GM18858 (cell line): ENCODE measurements around the gene RPS2.
"Not testable (repeated sequence)": the region's sequence is repeated elsewhere in the genome, so short reads cannot be mapped to it uniquely, and the experiment has no call there.

Experiments used
- ATAC-seq: cut with Tn5 transposase; IDR thresholded peaks from one replicate; pipeline ENCODE4 v1.9.1; 2021; ENCODE audit not compliant: unreplicated experiment

Gene RPS2

DNA sequence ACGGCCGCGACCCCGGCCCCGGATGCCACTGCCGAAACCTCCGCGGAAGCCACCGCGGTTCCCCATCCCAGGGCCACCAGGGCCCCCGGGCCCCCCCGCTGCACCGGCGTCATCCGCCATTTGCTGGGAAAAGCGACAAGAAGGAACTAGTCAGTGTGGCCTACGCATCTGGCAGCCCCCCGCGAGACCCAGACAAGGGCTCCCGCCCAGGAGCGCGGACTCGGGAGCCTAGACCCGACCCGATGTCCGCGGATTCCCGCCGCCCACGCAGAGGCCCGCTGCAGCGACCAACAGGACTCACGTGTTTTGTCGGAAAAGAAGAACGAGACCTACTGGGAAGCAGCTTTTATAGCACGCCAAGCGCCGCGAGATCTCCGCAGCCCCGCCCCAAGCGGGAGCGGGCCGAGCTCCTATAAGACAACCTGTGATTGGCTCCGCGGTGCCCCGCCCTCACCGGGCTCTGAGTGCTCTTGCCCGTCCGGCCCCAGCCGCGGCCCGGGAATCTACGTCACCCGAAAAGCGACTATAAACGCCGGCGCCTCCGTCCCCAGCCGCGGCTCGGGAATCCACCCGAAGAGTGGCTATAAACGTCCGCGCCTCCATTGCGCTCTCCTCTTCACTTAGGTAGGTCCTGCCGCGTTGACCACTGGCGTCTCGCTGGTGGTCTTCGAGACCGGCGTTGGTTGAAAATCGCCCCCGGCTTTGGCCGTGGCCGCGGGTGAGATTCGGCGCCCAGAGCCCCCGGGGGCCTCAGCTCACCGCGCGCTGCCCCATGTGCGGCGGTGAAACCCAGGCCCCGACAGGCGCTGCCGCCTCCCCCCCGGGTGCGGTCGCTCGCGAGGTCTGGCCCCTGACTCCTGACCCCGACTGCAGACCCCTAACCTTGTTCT, at the start of gene RPS2:
TSS of gene RPS2 (minus strand) at position 321 of the 890 bp plus-strand sequence. CDS start at position 120, 201 bp downstream.
- peak; percentile 71 for ATAC-seq

GRCh38 chr16:2013527-2013926, 48.9 kb upstream of the RPS2 start:
- no peak for ATAC-seq

DNA sequence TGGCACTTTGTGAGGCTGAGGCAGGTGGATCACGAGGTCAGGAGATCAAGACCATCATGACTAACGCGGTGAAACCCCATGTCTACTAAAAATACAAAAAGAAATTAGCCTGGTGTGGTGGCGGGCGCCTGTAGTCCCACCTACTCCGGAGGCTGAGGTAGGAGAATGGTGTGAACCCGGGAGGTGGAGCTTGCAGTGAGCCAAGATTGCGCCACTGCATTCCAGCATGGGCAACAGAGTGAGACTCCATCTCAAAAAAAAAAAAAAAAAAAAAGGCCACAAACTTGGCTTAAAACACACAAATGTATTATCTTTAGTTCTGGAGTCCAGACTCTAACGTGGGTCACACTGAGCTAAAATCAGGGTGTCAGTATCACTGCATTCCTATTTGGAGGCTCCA, 47.1 kb upstream of the RPS2 start:
- not testable (repeated sequence) for ATAC-seq

DNA sequence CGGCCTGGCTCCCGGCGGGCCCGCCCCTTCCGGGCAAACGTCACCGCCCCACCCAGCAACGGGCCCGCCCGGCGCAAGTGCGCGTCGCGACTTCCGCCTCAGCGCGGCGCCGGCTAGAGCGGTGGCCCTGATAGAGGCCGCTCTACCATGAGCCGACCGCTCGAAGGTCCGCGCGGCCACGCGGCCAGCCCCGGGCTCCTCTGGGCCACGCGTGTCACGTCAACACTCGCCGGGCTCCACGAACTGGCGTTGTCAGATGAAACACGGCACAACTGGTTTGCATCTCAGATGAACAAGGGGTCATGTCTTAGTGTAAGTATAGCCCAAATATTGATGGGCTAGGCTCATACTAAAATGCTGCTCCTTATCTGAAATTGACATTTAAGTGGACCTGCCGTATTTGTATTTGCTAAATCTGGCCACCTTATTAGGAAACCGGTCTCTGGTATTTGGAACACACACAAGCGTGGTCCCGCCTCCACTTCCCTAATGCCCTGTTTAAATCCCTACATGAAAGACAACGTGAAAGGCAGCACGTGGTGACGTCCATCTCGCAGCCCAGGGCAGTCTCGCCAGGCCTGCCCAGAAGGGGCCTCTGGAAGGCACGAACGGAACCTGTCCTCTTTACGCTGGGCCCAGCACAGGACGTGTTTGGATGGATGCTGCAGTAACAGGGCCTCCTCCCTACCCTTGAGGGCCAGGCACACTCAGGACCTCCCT, 45.3 kb upstream of the RPS2 start, which contains the start of gene ZNF598:
TSS of gene ZNF598 (minus strand) at position 31 of the 720 bp plus-strand sequence.
- ATAC-seq: peak; percentile 44

GRCh38 chr16:2009164-2009711, 44.6 kb upstream of the RPS2 start:
- peak; percentile 28 for ATAC-seq

- ATAC-seq: no peak
Measured at GRCh38 chr16:2008631-2009163, 44.1 kb upstream of the RPS2 start.

- ATAC-seq: no peak
Measured at GRCh38 chr16:2008009-2008526, 43.4 kb upstream of the RPS2 start.

- ATAC-seq: no peak
Measured at GRCh38 chr16:2007081-2007836, 42.6 kb upstream of the RPS2 start.

DNA sequence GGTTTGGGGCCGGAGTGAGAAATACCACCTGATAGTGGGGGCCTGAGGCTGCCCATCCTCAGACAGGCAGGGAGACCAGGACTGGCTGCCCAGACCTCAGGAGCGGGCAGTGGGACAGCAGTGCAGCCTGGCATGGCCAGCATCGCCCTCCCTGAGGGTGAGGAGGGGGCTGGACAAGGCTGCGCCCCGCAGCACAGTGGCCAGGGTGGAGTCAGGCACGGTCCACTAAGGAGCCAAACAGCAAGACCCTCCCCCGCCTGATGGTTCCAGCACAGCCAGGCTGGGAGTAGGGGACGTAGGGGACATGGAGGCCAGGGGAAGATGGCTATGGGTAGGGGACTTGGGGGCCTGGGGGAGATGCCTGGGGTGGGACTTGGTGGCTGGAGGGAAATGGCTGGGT, 41.7 kb upstream of the RPS2 start:
- no peak for ATAC-seq

DNA sequence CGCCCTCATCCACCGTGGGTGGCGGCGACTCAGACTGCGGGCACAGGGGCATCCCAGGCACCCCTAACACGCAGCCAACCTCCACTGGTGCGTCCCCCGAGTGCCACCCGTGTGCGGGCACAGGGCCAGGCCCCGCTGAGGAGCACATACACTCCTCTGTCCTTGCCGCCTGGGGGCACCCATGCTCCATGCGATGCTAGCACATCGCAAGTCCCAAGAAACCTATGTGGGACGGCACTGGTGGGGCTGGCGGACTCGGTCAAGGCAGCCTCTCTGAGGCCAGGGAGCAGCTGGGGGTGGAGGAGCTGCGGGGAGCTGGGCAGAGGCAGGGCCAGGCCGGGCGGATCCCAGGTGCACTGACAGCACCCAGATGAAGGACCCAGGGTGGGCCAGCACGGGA, 41.0 kb upstream of the RPS2 start:
- ATAC-seq: no peak

- no peak for ATAC-seq
Measured at GRCh38 chr16:2004795-2005517, 40.3 kb upstream of the RPS2 start.

DNA sequence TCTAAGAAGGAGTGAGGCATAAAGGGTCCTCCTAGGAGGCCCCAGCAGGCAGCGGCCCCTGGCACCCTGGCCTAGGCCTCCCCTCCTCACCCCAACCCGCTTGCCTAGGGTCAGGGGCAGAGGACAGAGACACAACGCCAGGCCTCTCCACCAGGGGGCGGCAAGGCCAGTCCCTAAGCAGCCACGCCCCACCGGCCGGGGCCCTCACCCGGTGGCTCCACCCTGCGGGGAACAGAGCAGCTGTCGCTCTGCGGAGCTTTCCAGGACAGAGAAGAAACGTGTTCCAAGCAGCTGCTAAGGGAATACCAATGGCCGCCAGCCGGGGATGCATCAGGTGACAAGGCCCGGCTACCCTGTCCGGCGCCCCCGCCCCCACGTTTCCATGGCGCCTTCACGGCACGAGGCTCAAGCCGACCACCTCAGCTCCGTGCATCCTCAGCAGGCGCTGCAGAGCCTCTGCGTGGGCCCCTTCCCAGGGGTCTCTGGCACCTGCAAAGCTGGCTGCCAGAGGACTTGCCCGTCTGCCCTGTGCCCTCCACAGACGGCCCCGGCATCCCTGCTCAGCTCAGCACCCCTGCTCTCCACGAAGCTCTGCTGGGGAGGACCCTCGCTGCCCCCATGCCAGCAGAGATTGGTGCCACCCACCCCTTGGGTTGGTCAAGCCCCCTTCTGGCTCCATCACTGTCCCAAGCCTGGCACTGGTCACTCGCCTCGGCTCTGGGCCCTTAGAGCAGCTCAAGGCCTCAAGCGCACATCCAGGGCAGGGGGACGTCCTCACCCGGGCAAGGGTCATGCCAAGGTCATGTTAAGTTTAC, 39.4 kb upstream of the RPS2 start:
- no peak for ATAC-seq

- no peak for ATAC-seq
Measured at GRCh38 chr16:2003231-2003826, 38.7 kb upstream of the RPS2 start.

DNA sequence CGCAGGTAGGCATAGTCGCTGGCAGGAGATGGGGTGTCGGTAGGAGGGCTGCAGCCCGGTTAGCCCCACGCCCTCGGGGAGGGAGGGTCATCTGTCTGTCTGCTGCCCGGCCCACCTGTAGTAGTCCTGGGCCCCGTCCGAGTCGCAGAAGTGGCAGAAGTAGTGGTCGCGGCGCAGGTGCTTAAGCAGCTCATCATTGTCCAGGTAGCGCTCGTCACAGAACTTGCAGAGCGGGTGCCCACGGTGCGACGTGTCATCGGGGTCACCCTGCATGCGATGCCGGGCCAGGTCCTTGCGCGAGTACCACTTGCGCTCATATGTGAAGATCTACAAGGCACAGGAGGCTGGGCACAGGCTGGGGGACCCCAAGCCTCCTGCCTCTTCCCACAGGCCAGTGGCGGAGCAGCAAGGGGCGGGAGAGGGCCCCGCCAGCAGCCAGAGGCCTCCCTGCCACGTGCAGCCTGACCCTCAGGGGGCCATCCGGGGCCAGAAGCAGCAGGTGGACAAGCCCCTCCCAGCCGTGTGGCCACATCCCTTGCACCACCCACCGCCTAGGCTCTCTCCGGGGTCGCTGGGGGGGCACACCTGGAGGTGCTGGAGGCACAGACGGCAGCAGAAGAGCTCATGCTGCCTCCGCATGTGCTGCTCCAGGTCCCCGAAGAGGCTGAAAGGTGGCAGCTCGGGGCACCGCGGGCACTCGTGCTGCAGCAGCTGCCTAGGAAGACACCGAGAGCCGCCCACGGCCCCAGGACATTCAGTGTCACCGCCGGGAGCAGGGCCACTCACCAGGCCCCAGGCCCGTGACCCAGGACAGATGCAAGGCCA, 38.0 kb upstream of the RPS2 start:
- no peak for ATAC-seq

DNA sequence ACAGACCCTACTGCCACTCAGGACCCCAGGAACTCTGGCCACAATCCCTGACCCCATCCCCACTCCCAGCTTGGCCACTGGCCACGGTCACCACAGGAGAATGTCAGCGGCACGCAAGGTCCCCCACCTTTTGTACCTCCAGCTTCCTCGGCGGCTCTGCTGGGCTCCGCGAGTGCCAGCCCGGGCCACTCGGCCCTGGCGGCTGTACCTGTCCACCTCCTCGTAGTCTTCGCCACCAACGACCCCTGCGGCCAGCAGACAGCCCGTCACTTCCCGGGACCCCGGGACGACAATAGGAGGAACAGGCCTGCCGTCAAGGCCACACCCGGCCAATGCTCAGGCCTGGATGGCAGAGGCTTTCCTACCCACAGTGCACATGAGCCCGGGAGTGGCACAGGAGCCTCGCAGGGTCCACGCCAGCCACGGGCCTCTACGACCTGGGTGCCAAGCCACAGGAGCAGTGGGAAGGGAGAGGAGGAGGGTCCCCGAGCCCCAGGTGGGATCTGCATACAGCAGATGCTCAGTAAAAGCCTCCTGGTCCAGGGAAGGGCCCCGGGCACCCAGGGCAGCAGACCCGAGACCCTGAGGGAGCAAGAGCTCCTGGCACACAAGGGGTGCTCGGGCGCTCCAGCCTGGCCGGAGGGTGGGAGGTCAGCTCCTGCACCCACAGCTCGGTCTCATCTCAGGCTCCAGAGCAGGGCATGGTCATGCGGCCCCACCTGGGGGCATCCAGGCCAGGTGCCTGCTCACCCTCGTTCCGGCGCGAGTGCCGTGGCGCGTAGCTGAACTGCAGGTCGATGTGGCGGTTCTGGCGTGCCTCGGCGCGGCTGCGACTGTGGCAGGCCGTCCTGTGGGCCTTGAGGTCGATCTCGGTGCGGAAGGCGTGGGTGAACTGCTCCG, 37.1 kb upstream of the RPS2 start:
- no peak for ATAC-seq

DNA sequence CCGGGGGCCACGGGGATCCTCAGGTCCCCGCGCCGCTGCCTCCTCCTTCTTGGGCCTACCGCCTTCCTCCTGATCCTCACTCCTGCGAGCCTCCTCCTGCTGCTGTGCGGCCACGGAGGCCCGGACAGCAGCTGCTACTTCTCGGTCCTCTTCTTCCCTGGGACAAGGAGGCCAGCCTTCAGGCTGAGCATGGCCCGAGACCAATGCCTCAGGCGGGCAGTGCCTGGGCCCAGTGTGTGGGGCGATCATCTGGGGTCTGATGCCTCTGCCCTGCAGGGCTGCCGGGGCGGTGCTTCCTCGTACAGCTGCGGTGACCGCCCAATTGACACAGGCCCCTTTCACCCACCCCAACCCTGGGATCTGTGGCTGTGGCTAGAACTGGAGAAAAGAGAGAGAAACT, 36.4 kb upstream of the RPS2 start:
- ATAC-seq: no peak
